GM12878 (cell line): Measurements from ENCODE around the gene GSE1. TPM values are rescaled to one million over a fixed set of nuclear protein-coding genes. Genes with fewer than 3 reads are reported as not detected.

Source experiments
- ESRRA ChIP-seq: IDR thresholded peaks from 2 replicates; pipeline ENCODE4 v1.6.1; 2012; ENCODE audit warnings: mild to moderate bottlenecking, low read length, improper control_type of control experiment
- IKZF2 ChIP-seq, 2 experiments: fragments of 450-650 bp; IDR thresholded peaks; 2 replicates each; pipeline ENCODE4 v1.6.1; 2017; ENCODE audit warnings: mild to moderate bottlenecking in 2 of 2, moderate library complexity in 2 of 2
- LARP7 ChIP-seq: fragments of 450-650 bp; IDR thresholded peaks from 2 replicates; pipeline ENCODE4 v1.6.1; 2017; ENCODE audit warnings: mild to moderate bottlenecking
- NFXL1 ChIP-seq: fragments of 450-650 bp; IDR thresholded peaks from 2 replicates; pipeline ENCODE4 v1.6.1; 2017; ENCODE audit warnings: antibody characterized with exemption, mild to moderate bottlenecking, borderline replicate concordance
- POLR2AphosphoS2 ChIP-seq: IDR thresholded peaks from 2 replicates; pipeline ENCODE4 v1.6.1; 2011; ENCODE audit warnings: low read depth, mild to moderate bottlenecking, low read length, improper control_type of control experiment, moderate library complexity
- ZNF384 ChIP-seq: IDR thresholded peaks from 2 replicates; pipeline ENCODE4 v1.6.1; 2012; ENCODE audit warnings: low read depth, mild to moderate bottlenecking, low read length, improper control_type of control experiment, borderline replicate concordance
- ZSCAN29 ChIP-seq: fragments of 450-650 bp; IDR thresholded peaks from 2 replicates; pipeline ENCODE4 v1.6.1; 2017; ENCODE audit warnings: mild to moderate bottlenecking, moderate library complexity
- polyA plus RNA-seq, 11 experiments: library from polyadenylated mRNA; depleted of rRNA in 4 of 11; unstranded in 6 of 11; stranded (reverse) in 5 of 11; fragments of >200 nt; fragmentation: Nextera tagmentation in 4 of 11; fragmentation: Illumina TruSeq in 1 of 11; extraction: Ambion mirVana in 4 of 11; extraction: Trizol in 1 of 11; gene quantifications; 1 replicate in 1 of 11; 2 replicates in 10 of 11; pipeline versions ENCODE4 v1.2.1 to v1.2.3, GENCODE V29; 2011 to 2016; ENCODE audit warnings: inconsistent platforms in 2 of 11, missing spikeins in 2 of 11, low read depth in 1 of 11
- total RNA-seq, 4 experiments: library from RNA; depleted of rRNA in 3 of 4; stranded (reverse); fragments of >200 nt in 3 of 4; fragmentation: Illumina TruSeq in 1 of 4; extraction: Trizol in 1 of 4; gene quantifications; 2 replicates each; pipeline versions ENCODE4 v1.2.1 to v1.2.3, GENCODE V29; 2013 to 2021
- TF ChIP-seq, protein P1 (sequence below): fragments of 450-650 bp; formaldehyde crosslinking; IDR thresholded peaks from 2 replicates; pipeline ENCODE4 v1.4.0; 2022; ENCODE audit warnings: mild to moderate bottlenecking, moderate library complexity
- TF ChIP-seq, protein P2 (sequence below): fragments of 450-650 bp; IDR thresholded peaks from 2 replicates; pipeline ENCODE4 v1.6.1; 2016; ENCODE audit warnings: mild to moderate bottlenecking

GSE1 gene
- total and polyA plus RNA-seq, 10 of the 15 experiments (the other 5 are each of a cell fraction or from before 2014, with no cell fraction given): 4.6 to 58.7 (median 18.2) TPM

DNA sequence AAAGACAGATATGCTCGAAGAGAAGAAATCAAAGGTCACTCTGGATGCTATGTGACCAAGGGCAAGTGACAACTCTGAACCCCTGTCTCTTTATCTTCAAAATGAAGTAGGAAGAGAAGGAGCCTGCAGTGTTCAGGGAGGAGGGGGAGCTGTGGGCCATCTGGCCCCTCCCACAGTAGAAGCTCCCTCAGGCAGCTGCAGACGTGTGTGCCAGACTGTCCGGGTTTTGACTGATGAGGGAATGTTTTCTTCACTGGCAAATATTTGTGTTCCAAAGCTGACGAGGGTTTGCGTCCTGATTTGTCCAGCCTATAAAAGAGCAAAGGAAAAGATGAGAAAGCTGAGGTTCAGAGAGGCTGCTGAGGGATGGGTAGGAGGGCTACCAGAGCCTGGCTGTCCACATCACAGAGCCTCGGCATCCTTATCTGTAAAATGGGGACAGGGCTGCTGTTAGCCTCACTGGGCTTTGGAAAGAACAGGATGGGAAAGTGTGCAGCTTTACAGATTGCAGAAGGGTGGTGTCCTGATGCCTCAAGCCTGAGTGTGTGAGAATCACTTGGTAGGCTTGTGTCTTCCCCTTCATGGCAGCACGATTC is 77.4 kb downstream of the GSE1 start (continued):
- TF ChIP-seq, protein P1, sequence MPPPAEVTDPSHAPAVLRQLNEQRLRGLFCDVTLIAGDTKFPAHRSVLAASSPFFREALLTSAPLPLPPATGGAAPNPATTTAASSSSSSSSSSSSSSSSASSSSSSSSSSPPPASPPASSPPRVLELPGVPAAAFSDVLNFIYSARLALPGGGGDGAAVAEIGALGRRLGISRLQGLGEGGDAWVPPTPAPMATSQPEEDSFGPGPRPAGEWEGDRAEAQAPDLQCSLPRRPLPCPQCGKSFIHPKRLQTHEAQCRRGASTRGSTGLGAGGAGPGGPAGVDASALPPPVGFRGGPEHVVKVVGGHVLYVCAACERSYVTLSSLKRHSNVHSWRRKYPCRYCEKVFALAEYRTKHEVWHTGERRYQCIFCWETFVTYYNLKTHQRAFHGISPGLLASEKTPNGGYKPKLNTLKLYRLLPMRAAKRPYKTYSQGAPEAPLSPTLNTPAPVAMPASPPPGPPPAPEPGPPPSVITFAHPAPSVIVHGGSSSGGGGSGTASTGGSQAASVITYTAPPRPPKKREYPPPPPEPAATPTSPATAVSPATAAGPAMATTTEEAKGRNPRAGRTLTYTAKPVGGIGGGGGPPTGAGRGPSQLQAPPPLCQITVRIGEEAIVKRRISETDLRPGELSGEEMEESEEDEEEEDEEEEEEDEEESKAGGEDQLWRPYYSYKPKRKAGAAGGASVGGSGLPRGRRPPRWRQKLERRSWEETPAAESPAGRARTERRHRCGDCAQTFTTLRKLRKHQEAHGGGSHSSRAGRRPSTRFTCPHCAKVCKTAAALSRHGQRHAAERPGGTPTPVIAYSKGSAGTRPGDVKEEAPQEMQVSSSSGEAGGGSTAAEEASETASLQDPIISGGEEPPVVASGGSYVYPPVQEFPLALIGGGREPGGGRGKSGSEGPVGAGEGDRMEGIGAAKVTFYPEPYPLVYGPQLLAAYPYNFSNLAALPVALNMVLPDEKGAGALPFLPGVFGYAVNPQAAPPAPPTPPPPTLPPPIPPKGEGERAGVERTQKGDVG (CRISPR knock-in tag): no peak
- TF ChIP-seq ESRRA (no peak), IKZF2 (IDR thresholded peaks at IDR 0.05) (no peak), ZSCAN29 (no peak), POLR2AphosphoS2 (no peak), ZNF384 (no peak), NFXL1 (no peak), LARP7 (no peak)
- TF ChIP-seq, protein P2, sequence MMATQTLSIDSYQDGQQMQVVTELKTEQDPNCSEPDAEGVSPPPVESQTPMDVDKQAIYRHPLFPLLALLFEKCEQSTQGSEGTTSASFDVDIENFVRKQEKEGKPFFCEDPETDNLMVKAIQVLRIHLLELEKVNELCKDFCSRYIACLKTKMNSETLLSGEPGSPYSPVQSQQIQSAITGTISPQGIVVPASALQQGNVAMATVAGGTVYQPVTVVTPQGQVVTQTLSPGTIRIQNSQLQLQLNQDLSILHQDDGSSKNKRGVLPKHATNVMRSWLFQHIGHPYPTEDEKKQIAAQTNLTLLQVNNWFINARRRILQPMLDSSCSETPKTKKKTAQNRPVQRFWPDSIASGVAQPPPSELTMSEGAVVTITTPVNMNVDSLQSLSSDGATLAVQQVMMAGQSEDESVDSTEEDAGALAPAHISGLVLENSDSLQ: no peak
